ENCODE results near the gene SCAI.

GRCh38 chr9:125106285-125106893, 36.9 kb downstream of the SCAI start:
- TF ChIP-seq CTCF (IDR thresholded peaks at IDR 0.05) (no peak), POLR2A (IDR thresholded peaks at IDR 0.05) (no peak)
